Measurements from ENCODE around the gene BMPR1B.

BMPR1B gene

DNA sequence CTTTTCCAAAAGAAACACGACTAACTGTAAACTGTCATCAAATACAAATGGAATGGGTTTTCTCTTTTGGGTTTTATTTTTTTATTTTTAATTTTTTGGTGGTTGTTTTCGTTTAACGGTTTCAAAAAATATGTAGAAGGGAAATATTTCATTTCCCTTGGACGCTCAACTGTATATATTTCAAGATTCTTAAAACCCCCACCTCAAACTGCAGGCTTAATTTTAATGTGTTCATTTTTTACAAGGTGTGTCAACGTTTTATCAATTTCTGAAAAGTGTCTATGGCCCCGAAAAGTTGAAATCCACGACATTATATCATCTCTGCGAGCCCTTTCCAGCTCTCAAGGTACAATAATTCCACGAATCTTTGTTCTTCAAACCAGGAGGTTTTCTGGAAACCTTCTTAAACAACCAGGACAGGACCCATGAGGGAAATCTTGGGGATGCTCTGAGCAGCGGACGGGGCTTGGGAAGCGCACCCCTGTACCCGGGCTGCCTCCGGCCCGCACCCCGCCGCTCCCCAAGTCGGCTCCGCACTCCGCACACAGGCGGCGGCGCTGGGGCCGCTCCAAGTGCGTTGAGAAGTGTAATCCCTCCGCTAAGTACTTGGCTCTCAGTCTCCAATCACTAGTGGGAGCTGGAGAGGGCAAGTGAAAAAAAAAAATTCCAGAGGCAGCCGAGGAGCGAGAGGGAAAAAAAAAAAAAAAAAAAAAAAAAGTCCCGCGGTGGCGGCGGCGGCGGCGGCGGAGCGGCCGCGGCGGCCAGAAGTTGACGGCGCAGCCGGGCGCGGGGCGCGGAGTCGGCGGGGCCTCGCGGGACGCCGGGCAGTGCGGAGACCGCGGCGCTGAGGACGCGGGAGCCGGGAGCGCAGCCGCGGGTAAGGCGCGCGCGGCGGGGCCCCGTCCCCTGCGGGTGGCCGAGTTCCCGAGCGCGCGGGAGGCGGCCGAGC, at the start of gene BMPR1B:
BMPR1B (plus strand) TSS at position 764 of the 949 bp plus-strand sequence. CDS start 346,470 bp downstream, outside the sequence.
- no peak for DNase-seq (ENCODE audit: low read depth in 2 of 2)

DNA sequence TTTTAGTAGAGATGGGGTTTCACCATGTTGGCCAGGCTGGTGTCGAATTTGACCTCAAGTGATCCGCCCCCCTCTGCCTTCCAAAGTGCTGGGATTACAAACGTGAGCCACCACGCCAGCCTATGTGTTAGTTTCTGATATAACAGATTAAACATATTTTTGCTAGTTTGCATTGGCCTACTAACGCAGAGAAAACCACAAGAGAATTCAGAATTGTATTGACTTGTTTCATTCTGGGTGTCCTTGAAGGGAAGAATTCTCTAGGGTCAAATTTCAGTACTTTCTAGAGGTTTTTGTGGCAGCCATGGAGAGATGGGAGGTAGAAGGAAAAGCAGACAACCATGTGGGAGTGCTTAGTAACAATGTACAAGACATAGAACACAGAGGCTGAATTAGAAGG, 46.1 kb upstream of the BMPR1B start:
- DNase-seq (ENCODE audit: low read depth in 2 of 2): no peak

DNA sequence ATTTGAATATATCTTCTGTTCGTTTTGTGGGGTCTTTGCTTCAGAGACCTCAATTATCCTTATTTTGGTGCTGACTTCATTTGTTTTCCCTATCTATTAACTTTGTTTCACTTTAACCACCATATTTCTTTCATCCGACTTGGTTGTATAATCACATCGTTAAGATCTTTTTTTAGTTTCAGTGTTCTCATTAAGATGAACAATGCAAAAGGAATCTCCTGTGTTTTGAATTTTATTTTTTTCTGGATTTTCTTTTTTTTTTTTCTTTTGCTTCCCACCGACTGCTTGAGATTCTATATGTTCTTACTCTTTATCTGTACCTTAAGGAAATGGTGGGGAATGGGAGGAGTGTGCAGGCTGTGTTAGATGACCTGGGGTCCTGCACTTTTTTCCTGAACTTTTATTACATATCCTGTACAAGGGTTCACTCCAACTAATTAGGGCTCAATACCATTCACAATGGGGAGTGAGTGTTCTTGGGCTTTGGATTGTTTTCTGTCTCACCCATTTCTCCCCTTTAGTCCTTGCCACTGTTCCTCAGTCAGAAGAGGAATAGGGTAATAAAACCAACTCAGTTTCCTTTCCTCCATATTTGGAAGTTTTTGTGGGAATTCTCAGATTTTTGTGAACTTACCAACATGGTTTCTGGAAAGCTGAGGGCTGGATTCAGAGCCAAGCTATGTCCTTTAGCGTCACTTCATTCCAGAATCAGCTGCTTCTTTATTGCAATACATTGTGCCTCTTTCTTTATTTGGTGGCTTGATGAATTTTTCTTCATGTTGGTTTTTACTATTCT, 43.2 kb upstream of the BMPR1B start:
- no peak for DNase-seq (ENCODE audit: low read depth in 2 of 2)

DNA sequence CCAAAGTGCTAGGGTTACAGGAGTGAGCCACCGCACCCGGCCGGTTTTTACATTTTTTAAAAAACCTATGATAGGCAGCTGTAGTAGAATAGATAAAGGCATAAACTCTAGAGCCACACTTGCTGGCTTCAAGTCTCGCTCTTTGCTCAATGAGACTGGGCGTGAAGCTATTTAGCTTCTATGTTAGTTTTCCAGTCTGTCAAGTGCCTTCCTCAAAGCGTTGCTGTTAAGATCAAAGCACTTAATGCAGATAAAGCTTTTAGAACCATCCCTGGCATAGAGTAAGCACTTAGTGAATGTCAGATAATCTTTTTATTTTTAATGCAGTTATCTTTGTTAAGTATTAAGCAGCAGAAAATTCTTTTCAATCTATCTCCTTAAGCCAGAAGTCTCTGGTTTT, 42.0 kb upstream of the BMPR1B start:
- no peak for DNase-seq (ENCODE audit: low read depth in 2 of 2)

DNA sequence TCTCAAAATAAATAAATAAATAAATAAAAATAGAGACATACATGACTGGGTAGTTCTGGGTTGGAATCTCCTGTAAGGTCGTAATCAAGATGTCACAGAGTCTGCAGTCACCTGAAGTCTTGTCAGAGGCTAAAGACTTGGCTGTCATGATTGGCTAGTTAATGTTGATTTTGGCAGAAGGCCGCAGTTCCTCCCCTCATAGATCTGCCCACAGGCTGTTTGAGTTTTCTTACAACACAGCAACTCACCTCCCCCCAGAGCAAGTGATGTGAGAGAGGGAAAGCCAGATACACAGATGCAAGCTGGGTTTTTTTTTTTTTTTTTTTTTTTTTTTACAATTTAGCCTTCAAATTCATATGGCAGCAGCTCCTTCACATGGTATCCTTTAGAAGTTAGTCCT, 36.4 kb upstream of the BMPR1B start:
- DNase-seq (ENCODE audit: low read depth in 2 of 2): no peak

DNA sequence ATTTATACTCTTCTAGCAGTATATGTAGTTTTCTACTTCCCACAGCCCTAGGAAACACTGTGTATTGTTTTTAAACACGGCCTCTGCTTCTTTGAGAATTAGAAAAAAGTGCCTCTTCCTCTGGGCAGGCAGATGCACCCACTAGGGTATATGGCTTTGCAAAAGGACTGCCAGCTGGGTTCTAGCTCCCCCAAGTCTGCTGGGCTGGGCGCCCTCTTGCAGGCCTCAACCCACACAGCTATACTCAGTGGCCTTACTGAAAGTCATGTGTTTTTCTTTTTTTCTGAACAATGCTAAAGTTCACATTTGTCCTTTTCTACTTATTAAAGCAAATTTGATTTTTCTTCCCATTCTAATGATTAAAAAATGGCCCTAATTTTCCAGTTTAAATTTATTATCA, 35.5 kb upstream of the BMPR1B start:
- no peak for DNase-seq (ENCODE audit: low read depth in 2 of 2)

DNA sequence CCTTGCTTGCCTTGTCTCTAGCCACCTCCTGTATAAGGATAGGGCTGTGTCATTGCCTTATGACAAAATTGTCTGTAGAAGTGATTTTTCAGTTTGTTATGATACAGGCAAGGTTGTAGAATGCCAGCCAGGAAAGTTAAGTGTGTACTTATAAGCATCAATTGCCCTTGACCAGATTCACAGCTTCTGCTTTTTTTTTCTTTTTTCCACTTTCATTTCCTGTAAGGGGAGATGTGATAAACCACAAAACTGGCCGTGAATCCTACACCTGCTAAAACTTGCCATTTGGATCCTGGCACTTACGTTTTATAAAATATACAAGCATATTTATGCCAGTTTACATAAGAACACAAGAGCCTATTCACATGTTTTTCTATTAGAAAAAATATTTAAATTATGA, 35.0 kb upstream of the BMPR1B start:
- DNase-seq (ENCODE audit: low read depth in 2 of 2): no peak

DNA sequence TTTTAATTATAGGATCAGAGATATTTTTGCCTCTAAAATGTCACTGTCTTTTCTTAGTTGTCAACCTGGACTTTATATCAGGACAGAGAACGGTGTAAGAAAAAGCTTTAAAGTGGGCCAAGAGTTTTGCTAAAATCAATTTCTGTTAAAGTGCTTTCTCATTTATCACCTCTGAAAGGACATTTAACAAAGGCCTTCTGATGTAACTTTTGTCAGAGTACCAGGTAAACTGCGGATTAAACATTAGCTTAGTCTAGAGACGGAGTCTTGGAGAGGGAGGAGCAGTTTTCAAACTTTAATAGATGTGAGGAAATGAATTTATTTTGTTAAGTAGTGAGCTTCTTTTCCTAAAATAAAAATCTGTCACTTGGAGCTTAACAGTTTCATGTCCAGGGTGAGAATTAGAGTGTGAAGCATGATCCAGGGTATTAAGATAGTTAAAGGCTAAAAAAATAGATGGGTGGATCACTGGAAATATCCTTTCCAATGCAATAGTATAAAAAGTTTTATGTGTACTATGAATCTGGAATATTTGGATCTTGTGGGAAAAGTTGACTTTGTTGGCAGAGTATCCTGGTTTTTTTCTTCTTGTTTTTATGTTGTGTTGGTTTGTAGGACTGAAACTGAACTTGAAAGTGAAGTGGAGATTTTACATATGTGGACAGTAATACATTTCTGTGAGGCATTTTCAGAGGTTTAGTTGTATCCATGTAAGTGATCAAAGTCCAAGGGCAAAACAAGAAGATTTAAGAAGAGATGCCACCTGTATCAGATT, 33.6 kb upstream of the BMPR1B start:
- no peak for DNase-seq (ENCODE audit: low read depth in 2 of 2)

DNA sequence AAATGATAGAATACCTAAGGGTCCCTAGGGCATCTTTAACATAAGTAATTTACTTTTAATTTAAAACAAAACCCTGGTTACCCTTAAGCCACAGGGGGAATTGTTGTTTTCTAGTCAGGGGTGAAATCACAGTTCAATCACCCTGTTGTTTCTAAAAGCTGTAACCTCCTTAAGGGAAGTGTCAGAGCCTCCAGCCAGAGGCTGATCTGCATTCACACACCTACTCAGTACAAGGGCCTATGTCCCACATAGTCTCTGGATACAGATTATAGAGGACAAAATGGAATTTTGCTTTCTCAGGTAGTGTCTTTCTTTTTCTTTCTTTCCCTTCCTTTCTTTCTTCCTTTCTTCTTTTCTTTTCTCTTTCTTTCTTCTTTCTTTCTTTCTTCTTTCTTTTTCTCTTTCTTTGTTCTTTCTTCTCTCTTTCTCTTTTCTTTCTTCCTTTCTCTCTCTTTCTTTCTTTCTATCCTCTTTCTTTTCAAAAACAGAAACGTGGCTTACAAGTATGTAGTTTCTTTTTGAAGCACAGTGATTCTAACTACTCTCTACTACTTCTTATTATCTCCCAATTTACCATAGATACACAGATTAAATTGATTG, 31.1 kb upstream of the BMPR1B start:
- no peak for DNase-seq (ENCODE audit: low read depth in 2 of 2)

DNA sequence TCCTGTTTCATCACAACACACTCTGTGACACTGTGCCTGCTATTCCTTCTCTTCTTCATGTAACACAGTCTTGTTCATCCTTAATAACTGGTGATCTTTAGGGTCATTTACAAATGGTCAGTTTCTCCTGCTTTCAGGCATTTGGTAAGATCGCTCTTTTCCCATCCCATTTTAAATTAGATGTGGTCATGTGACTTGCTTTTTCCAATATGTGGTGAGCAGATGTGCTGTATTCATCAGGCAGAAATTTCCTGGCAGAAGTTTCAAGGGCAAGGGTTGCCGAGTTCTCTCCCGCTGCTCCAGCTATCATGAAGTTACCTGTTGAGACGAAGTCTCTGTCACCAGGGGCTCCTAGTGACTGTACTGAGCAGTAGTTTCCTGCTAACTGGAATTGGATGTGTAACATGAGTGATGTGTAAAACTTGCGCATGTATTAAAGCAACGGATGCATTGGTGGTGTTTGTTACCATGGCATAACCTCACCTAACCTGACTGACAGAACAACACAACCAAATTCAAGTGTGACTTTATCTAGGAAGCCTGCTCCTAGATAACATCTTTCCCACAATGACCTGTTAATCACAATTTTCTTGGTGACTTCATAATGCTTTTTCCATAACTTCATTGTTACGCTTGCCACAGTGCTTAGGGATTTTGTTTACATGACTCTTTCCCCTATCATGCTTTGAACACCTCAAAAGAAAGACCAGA, 29.5 kb upstream of the BMPR1B start:
- no peak for DNase-seq (ENCODE audit: low read depth in 2 of 2)

DNA sequence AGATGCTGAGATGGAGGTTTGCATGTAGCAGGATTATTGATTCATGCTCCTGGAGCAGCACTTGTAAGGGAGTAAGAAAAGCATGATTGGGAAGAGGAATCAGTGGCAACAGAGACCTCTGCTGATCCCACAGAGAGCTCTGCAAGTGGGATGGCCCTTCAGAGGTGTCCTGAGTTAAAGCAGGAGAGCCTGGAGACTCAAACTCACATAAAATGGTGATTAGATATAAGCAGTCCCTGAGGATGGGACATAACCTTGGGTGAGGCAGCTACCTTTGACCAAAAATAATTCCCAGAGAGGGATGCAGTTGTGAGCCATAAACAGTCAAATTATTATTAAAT, 25.4 kb upstream of the BMPR1B start:
- DNase-seq (ENCODE audit: low read depth in 2 of 2): no peak

DNA sequence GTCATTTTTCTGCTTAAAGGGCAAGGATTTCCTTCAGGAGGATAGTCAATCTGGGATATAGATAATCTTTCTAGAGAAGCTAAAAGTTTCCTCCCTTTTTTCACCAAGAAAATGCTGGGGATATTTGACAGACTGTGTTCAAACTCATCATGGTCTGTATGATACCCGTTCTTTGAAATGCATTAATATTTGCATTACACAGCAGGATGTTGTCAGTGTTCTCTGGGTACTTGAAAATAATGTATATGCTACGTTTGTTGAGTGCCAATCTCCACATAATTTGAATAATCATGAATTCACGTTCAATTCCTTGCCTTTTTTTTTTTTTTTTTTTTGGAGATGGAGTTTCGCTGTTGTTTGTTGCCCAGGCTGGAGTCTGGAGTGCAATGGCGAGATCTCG, 18.0 kb upstream of the BMPR1B start:
- DNase-seq (ENCODE audit: low read depth in 2 of 2): no peak

DNA sequence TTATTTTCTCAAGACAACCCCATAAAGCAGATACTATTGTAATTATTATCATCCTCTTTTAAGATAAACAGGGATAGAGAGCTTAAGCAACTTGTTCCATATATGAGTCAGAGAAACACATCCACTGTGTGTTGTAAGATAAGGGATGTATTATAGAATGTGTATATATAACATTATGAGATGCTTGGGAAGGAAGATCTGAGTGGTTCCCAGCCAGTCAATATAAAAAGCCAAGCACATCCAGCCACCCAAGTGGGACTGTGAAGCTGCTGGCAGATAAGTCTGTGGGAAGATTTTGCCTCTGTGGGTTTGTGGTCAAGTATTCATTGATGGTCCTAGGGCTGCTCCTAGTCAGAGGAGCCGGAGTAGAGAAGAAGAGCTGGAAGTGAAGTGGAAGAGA, 16.5 kb upstream of the BMPR1B start:
- no peak for DNase-seq (ENCODE audit: low read depth in 2 of 2)

DNA sequence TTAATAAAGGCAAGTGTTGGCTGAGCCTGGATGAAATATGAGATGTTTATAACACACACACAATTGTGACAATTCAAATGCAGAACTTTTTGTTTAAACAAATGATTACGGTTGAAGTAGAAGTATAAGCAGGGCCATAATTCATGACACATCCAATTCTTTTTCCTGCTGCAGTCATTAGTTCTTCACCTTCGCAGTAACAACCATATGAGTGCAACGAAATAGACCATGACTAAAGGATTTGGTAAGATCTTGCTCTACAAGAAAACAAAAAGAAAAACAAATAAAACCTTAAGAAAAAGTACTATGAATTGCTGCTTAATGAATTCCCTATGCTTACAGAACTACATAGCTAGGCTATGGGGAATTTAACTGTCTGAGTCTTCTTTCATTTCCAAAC, 13.9 kb upstream of the BMPR1B start:
- DNase-seq (ENCODE audit: low read depth in 2 of 2): no peak

DNA sequence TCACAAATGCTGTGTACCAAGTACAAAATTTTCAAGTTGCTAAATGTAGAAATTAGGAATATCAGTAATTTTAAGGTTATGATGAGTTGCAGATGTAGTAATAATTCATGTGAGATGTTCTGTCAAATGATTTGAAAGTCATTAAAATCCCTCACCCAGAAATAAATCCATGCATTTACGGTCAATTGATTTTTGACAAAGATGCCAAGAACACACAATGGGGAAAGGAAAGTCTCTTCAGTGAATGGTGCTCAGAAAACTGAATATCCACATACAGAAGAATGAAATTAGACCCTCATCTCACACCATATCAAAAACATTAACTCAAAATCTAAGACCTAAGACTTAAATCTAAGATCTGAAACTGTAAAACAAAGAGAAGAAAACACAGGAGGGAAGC, 12.9 kb upstream of the BMPR1B start:
- no peak for DNase-seq (ENCODE audit: low read depth in 2 of 2)

DNA sequence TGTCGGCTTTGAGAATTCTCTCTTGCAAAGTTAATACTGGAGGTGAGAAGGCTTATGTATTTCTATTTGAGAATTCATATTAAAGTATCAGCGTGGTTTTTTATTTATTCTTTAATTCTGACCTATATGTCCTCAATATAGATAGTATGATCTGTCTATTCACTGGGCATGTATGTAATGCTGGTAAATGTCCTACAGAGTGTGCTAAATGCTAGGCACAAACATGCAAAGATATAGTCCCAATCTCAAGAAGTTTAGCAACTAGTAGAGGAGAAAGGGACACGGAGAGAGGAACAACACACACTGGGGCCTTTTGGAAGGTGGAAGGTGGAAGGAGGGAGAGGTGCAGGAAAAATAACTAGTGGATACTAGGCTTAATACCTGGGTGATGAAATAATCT, 11.0 kb upstream of the BMPR1B start:
- no peak for DNase-seq (ENCODE audit: low read depth in 2 of 2)

DNA sequence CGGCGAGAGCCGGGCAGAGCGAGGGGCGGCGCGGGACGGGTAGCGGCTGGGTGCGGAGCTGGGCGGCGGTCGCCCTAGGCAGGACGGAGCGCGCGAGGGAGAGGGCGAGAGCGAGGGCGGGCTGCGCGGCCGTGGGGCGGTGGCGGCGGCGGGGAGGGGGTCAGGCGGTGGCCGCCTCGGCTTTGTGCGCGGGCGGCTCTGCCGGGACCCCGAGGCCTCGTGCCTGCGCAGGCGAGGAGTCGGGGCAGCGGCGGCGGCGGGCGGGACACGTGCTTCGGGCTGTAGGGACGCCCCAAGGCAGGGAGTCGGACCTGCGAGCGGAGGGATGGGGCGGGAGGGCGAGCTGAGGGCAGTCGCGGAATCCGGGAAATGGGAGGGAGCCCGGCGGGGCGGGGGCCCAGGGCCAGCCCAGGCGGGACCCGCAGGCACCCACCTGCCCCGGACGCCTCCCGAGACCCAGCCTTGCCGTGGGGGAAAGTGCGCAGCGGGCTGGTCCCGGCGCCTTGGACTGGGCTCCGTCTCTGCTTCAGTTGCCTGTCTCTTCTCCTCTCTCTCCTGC, 465 bp downstream of the BMPR1B start:
- DNase-seq (ENCODE audit: low read depth in 2 of 2): no peak

DNA sequence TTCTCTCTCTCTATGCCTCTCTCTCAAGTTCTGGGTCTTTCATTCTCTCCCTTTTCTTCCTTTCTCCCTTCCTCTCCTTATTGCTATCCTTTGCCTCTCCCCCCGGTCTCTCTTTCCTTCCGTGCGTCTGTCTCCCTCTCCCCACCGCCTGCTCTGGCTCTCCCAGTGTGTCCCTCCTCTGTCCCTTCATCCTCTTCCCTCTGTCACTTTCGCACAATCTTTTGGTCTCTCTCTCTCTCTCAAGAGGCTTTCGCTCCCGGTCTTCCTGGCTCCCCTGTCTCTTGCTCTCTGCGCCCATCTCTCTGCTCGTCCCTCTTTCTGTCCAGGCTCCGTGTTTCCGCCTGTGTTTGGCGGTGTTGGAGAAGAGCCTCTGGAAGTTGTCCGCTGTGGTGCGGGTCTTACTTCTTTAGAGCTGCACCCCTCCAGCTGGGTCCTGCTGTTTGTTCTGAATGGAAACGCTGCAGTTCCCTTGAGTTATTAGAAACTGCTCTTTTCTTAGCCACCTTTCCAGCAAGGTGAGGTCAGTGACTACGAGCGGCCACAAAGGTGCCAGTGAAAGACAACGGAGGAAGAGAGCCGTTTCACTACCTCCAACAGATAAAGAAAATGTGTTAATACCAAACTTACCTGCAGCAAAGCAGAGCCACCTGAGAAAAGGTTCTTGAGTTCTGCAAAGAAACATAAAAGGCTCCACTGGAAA, 1.1 kb downstream of the BMPR1B start:
- DNase-seq (ENCODE audit: low read depth in 2 of 2): no peak

DNA sequence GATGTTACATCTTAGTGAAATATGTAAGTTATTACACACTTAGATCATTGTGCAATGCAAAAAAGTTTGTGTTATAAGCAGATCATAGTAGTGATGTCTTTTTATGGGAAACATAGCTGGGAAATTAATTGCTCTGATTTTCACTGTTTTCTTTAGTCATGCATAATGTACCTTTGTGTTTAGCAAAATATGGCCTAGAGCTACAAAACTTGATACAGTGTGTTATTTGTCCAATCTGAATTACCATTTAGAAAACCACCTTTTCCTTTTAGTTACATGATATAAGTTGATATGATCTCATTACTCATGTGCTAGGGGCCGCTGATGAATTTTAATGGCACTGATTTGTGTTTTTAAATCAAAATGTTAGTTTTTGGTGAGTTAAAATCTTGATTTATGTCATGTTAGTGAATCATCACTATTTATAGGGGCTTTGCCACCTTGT, 2.0 kb downstream of the BMPR1B start:
- no peak for DNase-seq (ENCODE audit: low read depth in 2 of 2)

DNA sequence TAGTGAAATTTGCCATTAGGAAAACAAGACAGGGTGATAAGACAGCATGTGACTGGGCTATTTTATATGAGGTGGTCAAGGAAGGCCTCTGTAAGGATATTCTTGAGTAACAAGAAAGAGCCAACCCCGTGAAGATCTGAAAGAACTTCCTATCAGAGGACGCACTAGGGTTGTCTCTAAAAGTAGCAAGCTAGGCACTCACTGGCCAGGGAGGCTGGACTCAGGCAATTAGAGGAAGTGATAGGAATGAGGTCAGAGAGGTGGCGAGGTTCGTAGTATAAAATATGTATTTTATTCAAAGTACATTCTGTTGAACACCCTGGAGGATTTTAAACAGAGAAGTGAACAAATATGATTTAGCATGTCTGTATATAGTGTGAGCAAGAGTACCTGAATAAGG, 4.6 kb downstream of the BMPR1B start:
- no peak for DNase-seq (ENCODE audit: low read depth in 2 of 2)

All from stimulated activated CD8-positive, alpha-beta memory T cell treated with anti-CD3 and anti-CD28 coated beads, Interleukin-2, amount 100 ng/mL, for 48 hours (primary cell).